HG03196 (cell line): Measurements from ENCODE around the gene SIRT3.
A peak's percentile ranks its signal among the peaks of the same experiment; 100 is the strongest.

Experiments used
- ATAC-seq: cut with Tn5 transposase; IDR thresholded peaks from one replicate; pipeline ENCODE4 v1.9.1; 2021; ENCODE audit not compliant: unreplicated experiment

The SIRT3 gene

GRCh38 chr11:235997-236773 lies at the start of gene SIRT3:
SIRT3 (minus strand) TSS chr11:236342; CDS start chr11:236328, 14 bp downstream.
- ATAC-seq = peak; percentile 71

GRCh38 chr11:285894-286220 lies 49.7 kb upstream of the SIRT3 start:
- ATAC-seq = no peak

GRCh38 chr11:285021-285893 lies 49.1 kb upstream of the SIRT3 start:
- ATAC-seq = no peak

- ATAC-seq = no peak
Observed at GRCh38 chr11:284105-285020, 48.2 kb upstream of the SIRT3 start.

DNA sequence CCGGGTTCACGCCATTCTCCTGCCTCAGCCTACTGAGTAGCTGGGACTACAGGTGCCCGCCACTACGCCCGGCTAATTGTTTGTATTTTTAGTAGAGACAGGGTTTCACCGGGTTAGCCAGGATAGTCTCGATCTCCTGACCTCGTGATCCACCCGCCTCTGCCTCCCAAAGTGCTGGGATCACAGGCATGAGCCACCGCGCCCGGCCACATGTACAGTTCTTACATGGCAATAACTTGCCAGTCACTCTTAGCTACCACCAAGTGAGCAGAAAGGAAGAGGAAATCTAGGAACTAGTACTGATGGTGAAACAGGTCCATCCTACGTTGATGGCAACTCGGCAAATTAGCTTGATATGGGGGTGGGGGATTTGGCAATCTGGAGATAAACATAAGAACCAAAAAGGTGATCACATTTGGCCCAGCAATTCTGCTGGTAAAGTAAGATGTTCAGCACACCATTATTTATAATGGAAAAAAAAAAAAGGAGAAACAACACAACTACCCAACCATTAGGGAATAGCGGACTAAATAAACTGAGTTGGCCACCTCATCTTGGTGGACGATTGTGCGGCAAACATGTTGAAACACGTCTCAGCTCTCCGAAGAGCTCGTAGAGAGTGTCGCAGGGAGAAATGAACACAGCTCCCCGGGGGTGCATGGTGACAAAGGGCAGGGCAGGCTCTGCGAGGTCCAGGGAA lies 47.4 kb upstream of the SIRT3 start:
- ATAC-seq = no peak

- ATAC-seq = no peak
Observed at GRCh38 chr11:282630-283360, 46.7 kb upstream of the SIRT3 start.

GRCh38 chr11:282171-282570 lies 46.0 kb upstream of the SIRT3 start:
- ATAC-seq = no peak

DNA sequence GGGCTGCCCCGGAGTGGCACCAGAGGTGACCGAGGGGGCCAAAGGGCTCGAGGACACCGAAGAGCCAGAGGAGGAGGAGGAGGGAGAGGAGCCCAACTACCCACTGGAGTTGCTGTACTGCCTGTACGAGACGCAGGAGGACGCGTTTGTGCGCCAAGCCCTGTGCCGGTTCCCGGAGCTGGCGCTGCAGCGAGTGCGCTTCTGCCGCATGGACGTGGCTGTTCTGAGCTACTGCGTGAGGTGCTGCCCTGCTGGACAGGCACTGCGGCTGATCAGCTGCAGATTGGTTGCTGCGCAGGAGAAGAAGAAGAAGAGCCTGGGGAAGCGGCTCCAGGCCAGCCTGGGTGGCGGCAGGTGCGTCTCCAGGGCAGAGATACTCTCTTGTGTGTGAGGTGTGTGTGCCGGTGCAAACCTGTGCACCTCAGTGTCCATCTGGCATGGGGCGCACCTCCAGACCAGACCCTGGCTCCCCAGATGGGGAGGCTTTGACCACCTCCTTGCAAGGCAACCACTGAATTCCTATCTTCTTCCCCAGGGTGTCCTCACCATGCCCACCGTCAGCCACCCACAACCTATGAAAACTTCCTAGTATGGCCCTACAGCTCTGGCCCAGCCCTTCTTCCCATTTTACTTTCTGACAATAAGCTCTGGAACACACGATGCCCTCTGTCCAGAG lies 45.5 kb upstream of the SIRT3 start:
- ATAC-seq = no peak

GRCh38 chr11:280706-281485 lies 44.8 kb upstream of the SIRT3 start:
- no peak for ATAC-seq

- ATAC-seq = no peak
Observed at GRCh38 chr11:279966-280705, 44.0 kb upstream of the SIRT3 start.

DNA sequence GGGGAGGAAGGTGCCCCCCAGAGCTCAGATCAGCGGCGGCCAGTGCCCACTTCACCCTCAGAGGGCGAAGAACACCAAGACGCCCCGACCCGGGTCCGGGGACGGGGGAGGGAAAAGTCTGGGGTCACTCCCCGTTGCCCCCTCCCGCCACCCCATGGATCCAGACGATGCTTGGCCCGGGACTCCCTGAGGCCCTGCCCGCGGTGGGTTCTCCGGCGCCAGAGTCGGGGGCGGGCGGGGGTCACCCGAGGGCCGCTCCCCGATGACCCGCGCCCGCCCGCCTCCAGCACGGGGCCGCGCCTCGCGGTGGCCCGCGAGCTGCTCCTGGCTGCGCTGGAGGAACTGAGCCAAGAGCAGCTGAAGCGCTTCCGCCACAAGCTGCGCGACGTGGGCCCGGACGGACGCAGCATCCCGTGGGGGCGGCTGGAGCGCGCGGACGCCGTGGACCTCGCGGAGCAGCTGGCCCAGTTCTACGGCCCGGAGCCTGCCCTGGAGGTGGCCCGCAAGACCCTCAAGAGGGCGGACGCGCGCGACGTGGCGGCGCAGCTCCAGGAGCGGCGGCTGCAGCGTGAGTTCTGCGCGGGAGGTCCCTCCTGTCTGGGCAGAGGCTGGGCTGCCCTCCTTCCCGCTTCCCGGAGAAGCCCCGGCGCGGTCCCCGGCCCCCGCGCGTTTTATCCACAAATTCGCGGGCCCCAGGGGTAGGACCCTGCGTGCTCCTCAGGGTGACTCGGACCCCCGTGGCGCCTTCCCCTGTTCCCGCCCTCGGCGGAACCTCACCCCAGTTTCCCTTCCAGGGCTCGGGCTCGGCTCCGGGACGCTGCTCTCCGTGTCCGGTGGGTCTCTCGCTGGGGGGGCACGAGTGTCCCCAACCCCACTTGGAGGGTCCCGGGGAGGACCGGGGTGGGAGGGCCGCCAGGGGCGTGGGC lies 43.2 kb upstream of the SIRT3 start:
- ATAC-seq = no peak

- ATAC-seq = no peak
Observed at GRCh38 chr11:278001-278951, 42.1 kb upstream of the SIRT3 start, which contains the start of gene NLRP6. NLRP6 (plus strand) TSS chr11:278407; CDS start chr11:278570, 163 bp downstream.

DNA sequence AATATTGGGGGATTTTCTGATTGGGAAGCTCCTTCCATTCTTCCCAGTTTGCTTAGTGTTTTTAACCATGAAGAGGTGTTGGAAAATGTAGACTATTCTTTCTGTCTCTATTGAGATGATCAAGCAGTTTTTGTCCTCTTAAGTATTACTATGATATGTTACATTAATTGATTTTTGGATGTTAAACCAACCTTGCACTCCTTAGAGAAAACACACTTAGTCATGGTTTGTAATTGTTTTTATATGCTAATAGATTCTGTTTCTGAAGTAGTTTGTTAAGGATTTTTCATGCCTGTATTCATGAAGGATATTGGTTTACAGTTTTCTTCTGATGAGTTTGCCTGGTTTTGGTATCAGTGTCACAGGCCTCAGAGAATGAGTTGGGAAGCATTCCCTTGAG lies 40.1 kb upstream of the SIRT3 start:
- ATAC-seq = no peak

DNA sequence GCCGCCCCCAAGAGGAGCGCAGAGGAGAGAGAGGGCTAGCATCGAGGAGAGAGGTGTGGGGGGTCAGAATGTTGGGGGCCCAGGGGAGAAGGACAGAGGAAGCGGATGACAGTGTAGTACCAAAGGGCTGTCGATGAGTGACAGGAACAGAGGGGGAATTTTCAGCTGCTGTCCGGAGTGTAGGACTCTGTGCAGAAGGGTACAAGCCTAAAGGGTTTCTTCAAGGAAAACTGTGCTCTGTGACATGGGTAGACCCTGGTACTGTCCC lies 36.7 kb upstream of the SIRT3 start:
- ATAC-seq = no peak

GRCh38 chr11:272195-272930 lies 36.2 kb upstream of the SIRT3 start:
- no peak for ATAC-seq
